Measurements from ENCODE around the gene DOCK1. TPM values are rescaled to one million over a fixed set of nuclear protein-coding genes. Genes with fewer than 3 reads are reported as not detected.

The DOCK1 gene
- polyA plus RNA-seq, 1 of the 3 experiments (the other 2 are of a cell fraction), result 15.5 TPM

- TF ChIP-seq IRF3 (IDR thresholded peaks at IDR 0.05; ENCODE audit: low read depth, low read length) (no peak), TCF12 (IDR thresholded peaks at IDR 0.05) (no peak), USF2 (IDR thresholded peaks at IDR 0.05; ENCODE audit: borderline replicate concordance, low read depth, low read length) (no peak)
Observed at GRCh38 chr10:126949161-126949503, 43.9 kb downstream of the DOCK1 start (continued).

GRCh38 chr10:126950401-126951105 lies 45.3 kb downstream of the DOCK1 start:
- no peaks in the 10 kb centered on the region for H3K27me3 ChIP-seq (ENCODE audit: insufficient read depth)
- H3K9ac ChIP-seq, result no peak overlapping the region
- no peaks in the 10 kb centered on the region; a peak in 1 of 4 replicates for H3K4me1 ChIP-seq (ENCODE audit: control insufficient read depth in 1 of 2, insufficient read depth in 2 of 2, low read depth in 1 of 2, low read length in 1 of 2)
- H3K4me2 ChIP-seq, result no peak overlapping the region
- no peak overlapping the region for H2AFZ ChIP-seq (ENCODE audit: low read depth)
- ChIA-PET CTCF (no interaction called here), POLR2A (no interaction called here)
- H3K4me3 ChIP-seq (ENCODE audit: low read depth in 2 of 2, low read length in 1 of 2), result no peak overlapping the region
- H3K27ac ChIP-seq (ENCODE audit: low read depth in 2 of 2, low read length in 1 of 2), result no peak overlapping the region
- no peaks in the 10 kb centered on the region for H3K36me3 ChIP-seq (replicated peaks in 1 of 2; ENCODE audit: control insufficient read depth in 1 of 2, insufficient read depth in 2 of 2, low read length in 1 of 2)
- H3K9me3 ChIP-seq, result no peaks in the 10 kb centered on the region
- peaks cover 6% of the 10 kb centered on the region for H3F3A ChIP-seq (replicated peaks; ENCODE audit: insufficient read depth)
- H4K20me1 ChIP-seq (ENCODE audit: insufficient read depth), result peaks cover 61% of the 10 kb centered on the region
- peaks cover 87% of the 10 kb centered on the region for H3K79me2 ChIP-seq (ENCODE audit: insufficient read depth)
- WGBS (ENCODE audit: low lambda C conversion rate), result 94% methylated on average over 8 of the region's 8 CpGs
- no peak for DNase-seq
- TF ChIP-seq EZH2phosphoT487 (IDR thresholded peaks at IDR 0.05; ENCODE audit: borderline replicate concordance, low read depth), result no peak
- no peak for TF ChIP-seq NFIC (IDR thresholded peaks at IDR 0.05; ENCODE audit: borderline replicate concordance)
- TF ChIP-seq RFX5 (IDR thresholded peaks at IDR 0.05; ENCODE audit: low read length), result no peak
- no peak for TF ChIP-seq GABPA (IDR thresholded peaks at IDR 0.05; ENCODE audit: low read depth)
- TF ChIP-seq POLR2AphosphoS5 (IDR thresholded peaks at IDR 0.05; ENCODE audit: low read depth, low read length), result no peak
- TF ChIP-seq YY1 (IDR thresholded peaks at IDR 0.05; ENCODE audit: low read depth), result no peak
- no peak for TF ChIP-seq CHD2 (IDR thresholded peaks at IDR 0.05; ENCODE audit: low read length, partially characterized antibody)
- no peak for TF ChIP-seq RXRA (IDR thresholded peaks at IDR 0.05; ENCODE audit: borderline replicate concordance, low read depth)
- no peak for TF ChIP-seq JUND (IDR thresholded peaks at IDR 0.05)
- TF ChIP-seq SMC3 (IDR thresholded peaks at IDR 0.05; ENCODE audit: low read depth, low read length), result no peak
- TF ChIP-seq EP300 (IDR thresholded peaks at IDR 0.05; ENCODE audit: borderline replicate concordance in 1 of 2, low read depth in 1 of 2, low read length in 1 of 2), result no peak
- TF ChIP-seq MXI1 (IDR thresholded peaks at IDR 0.05; ENCODE audit: low read depth, low read length), result no peak
- TF ChIP-seq PBX3 (IDR thresholded peaks at IDR 0.05), result no peak
- no peak for TF ChIP-seq RAD21 (IDR thresholded peaks at IDR 0.05; ENCODE audit: low read length)
- no peak for TF ChIP-seq TCF12 (IDR thresholded peaks at IDR 0.05)
- H3K9me2 ChIP-seq, result no peaks in the 10 kb centered on the region

Measured in SK-N-SH (cell line).